T-helper 2 cell (primary cell): ENCODE measurements around the gene SLC15A3.

ENCODE experiments used
- DNase-seq, 5 experiments: peaks; one replicate each; pipeline versions ENCODE4 v3.0.0 to v3.0.0-alpha.2; 2012 to 2022

Gene SLC15A3

GRCh38 chr11:60944490-60945294 lies 7.3 kb downstream of the SLC15A3 start:
- DNase-seq, result no peak

DNA sequence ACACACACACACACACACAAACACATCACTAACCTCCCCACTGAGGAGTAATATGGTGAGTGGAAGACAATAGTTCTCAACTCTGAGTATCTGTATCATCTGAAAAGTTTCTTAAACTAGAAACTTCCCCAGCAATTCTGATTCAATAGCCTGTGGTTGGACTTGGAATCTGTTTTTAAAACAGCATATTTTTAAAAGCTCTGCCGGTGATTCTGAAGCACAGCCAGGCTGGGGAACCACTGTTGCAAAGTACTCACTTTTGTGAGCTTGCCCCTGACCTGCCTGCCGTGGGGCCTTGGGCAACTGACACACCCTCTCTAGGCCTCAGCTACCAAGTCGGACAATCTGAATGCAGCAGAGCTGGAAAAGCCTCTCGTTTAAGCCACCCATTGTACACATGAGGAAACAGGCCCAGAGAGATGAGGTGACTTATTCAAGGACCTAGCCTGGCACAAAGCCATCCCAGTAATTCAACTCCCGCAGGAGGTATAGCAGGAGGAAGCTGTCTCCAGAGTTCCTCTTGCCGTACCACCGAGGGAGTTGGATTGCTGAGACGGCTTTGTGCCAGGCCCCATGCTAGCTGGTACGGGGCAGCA lies 8.9 kb downstream of the SLC15A3 start:
- DNase-seq, result no peak

DNA sequence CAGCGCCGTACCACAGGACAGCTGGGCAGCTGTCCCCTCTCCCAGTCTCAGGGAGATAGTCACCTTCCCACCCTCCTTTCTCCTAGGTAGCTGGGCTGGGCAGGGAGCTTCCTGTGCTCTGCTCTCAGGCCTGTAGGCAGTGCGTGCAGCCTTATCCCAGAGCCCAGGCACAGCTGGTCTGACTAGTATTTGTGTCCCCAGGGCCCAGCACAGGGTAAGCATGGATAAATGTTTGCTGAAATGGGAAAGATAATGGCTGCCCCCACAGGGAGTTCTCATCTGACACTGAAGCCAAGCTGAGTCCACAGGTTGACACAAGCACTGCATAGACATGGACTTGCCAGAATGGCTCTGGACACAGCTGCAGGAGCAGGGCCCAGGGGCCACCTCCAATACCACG lies 9.8 kb downstream of the SLC15A3 start:
- no peak for DNase-seq

DNA sequence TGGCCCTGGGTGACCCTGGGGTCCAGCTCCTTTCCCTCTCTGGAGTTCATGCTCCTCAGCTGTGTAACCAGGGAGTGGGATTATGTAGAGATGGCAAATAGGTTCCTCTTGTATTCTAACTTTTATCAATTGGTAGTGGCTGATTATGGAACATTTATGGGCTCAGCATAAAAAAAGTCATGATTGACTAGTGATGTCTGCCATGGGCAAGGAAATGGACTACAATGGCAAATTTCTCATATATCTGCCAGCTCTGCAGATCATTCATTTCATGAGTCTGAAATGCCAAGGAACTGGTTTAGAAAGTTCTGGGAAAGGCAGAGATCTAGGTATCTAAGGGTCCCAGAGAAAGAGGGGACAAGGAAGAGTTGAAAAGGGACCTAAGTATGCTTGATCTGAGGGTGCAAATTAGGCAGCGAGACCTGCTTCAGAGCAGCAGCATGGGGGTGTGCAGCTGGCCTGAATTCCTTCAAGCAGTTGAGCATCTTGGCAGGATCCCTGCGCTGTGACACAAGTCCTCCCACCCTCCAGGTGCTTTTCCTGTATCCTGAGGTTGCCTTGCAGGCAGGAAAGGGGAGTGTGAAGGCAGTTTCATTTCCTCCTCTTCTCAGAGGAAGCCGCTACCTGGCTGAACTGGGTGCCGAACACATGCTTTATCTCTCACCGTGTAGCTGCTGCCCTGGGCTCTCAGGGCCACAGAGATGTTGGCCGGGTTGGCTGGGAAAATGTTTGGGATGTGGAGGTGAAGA lies 10.4 kb downstream of the SLC15A3 start:
- no peak for DNase-seq

GRCh38 chr11:60939855-60940254 lies 12.1 kb downstream of the SLC15A3 start:
- no peak for DNase-seq

- no peak for DNase-seq
Observed at GRCh38 chr11:60939301-60939700, 12.7 kb downstream of the SLC15A3 start.

- no peak for DNase-seq
Observed at GRCh38 chr11:60938500-60938899, 13.5 kb downstream of the SLC15A3 start.

- DNase-seq, result no peak
Observed at GRCh38 chr11:60937811-60938210, 14.2 kb downstream of the SLC15A3 start.

- DNase-seq, result no peak
Observed at GRCh38 chr11:60937144-60937527, 14.8 kb downstream of the SLC15A3 start.

GRCh38 chr11:60936467-60937143 lies 15.4 kb downstream of the SLC15A3 start:
- DNase-seq, result no peak

GRCh38 chr11:60935676-60936442 lies 16.1 kb downstream of the SLC15A3 start:
- DNase-seq, result no peak

DNA sequence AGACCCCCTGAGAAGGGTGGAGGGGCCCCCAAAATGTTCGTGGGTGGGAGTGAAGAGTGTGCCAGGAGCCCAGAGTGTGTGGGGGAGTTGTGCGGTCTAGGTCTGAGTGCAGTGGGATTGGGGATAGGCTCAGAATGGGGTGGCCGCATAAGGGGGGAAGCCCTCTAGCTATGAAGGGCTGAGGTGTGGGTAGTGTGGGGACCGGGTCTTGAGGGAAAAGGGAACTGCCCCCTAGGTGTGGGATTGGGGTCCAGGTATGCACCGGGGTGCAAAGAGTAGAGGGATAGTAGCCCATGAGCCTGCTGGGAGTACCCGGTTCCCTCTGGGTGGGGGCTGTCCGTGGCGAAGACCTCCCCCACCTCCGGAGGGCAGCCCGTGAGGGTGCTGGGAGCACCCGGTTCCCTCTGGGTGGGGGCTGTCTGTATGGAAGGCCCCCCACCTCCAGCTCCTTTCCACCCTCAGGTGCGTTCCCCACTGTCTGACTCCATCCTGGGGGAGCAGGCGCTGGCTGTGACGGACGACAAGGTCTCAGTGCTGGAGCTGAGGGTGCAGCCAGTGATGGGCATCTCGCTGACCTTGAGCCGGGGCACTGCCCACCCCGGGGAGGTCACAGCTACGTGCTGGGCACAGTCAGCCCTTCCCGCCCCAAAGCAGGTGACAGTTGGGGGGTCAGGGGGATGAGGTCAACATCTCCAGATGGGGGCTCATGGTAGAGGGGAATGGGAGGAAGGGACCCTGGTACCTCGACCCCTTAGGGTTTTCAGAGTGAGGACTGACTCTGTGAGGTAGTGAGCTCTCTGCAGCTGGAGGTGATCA lies 17.0 kb downstream of the SLC15A3 start:
- DNase-seq, result no peak

DNA sequence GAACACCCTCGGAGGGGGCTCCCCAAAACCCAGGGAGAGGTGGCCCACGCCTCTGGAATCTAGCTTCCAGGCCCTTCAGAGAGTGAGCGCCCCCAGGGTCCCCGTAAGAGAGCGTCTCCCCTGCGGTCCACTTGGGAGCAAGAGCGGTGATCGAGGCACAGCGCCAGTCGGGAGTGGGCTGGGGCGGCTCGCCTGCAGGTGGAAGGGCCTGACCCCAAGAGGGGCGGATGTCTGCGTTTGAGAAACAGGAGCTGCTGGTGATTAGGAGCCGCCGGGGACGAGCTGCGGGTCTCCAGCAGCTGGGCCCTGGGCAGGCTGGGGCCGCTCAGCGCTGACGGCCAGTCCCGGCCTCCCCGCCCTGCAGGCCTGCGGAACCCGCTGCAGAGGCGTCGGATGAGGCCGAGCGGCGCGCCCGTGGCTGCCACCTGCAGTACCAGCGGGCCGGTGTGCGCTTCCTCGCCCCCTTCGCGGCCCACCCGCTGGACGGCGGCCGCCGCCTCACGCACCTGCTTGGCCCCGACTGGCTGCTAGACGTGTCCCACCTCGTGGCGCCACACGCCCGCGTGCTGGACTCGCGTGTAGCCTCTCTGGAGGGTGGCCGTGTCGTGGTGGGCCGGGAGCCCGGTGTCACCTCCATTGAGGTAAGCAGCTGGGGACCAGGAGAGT lies 17.7 kb downstream of the SLC15A3 start:
- DNase-seq, result no peak

GRCh38 chr11:60933416-60934123 lies 18.4 kb downstream of the SLC15A3 start:
- DNase-seq, result no peak

- no peak for DNase-seq
Observed at GRCh38 chr11:60932605-60933356, 19.2 kb downstream of the SLC15A3 start.

GRCh38 chr11:60931917-60932316 lies 20.1 kb downstream of the SLC15A3 start:
- no peak for DNase-seq

DNA sequence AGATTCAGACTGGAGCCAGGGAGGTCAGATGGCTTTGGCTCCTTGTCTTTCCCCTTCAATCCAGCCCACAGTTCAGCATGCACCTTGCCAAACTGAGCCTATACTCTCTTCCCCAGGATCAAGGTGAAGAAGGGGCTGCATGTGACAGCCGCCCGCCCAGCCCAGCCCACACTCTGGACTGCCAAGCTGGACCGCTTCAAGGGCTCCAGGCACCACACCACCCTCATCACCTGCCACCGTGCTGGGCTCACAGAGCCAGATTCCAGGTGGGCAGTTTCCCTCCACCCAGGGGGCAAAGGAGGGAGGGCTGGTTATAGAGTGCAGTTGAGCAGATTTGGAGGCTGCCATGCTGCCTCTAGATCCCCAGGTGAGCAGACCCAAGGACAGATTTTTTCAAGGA lies 21.6 kb downstream of the SLC15A3 start:
- no peak for DNase-seq

GRCh38 chr11:60929764-60930163 lies 22.2 kb downstream of the SLC15A3 start:
- no peak for DNase-seq

GRCh38 chr11:60928563-60929001 lies 23.4 kb downstream of the SLC15A3 start:
- DNase-seq, result no peak
